HEK293T (cell line): Measurements from ENCODE around the gene FILIP1L.

Experiments used
- ARNT ChIP-seq: fragments of 450-650 bp; IDR thresholded peaks from 2 replicates; pipeline ENCODE4 v1.6.1; 2017; ENCODE audit warnings: mild to moderate bottlenecking
- BHLHE40 ChIP-seq: fragments of 450-650 bp; IDR thresholded peaks from 2 replicates; pipeline ENCODE4 v1.6.1; 2016; ENCODE audit warnings: mild to moderate bottlenecking, moderate library complexity, borderline replicate concordance
- FOXK2 ChIP-seq: fragments of 450-650 bp; IDR thresholded peaks from 2 replicates; pipeline ENCODE4 v1.6.1; 2016; ENCODE audit warnings: mild to moderate bottlenecking
- FOXM1 ChIP-seq: fragments of 450-650 bp; IDR thresholded peaks from 2 replicates; pipeline ENCODE4 v1.6.1; 2017; ENCODE audit warnings: mild to moderate bottlenecking, borderline replicate concordance
- HDGF ChIP-seq: fragments of 450-650 bp; IDR thresholded peaks from 2 replicates; pipeline ENCODE4 v1.6.1; 2017; ENCODE audit warnings: antibody characterized with exemption, borderline replicate concordance
- LEF1 ChIP-seq: fragments of 450-650 bp; IDR thresholded peaks from 2 replicates; pipeline ENCODE4 v1.6.1; 2017; ENCODE audit warnings: mild to moderate bottlenecking, borderline replicate concordance
- SUZ12 ChIP-seq: fragments of 450-650 bp; IDR thresholded peaks from 2 replicates; pipeline ENCODE4 v1.6.1; 2016; ENCODE audit warnings: mild to moderate bottlenecking
- TARDBP ChIP-seq: fragments of 450-650 bp; IDR thresholded peaks from 2 replicates; pipeline ENCODE4 v1.6.1; 2016

DNA sequence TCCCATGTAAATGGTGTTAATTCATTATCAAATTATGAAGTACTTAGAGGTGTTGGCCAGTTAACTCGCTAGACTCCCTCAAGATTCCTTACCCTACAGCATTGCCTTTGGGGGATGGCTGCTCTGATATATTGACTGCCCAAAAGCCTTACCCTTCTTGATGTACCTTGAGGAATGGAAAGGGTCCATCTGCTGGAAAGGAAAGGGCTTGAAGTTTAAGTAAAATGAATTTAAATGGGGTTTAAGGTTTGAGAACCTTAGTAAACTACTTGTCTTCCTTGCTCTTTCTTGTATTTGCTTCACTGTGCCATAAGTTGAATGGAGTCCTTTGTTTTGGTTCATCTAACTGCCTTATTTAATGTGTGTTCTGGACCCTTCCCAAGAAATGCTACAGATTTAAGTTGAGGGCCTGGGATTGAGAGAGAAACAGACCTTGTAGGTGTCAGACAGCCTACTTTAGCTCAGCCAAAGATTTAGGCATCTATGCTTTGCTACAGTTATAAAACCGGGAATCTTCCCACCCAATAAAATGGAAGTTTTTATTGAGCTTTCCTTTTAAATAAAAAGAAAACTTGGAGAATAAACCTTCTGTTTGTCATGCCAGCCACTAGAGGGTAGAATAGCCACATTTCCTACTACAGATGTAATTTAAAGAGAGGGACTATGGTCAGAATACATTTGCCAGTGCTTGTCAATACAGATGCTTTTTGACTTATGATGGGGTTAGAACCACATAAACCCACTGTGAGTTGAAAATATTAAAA lies 271.3 kb downstream of the FILIP1L start:
- TF ChIP-seq HDGF: no peak
- no peak for TF ChIP-seq FOXK2
- TF ChIP-seq BHLHE40: no peak
- no peak for TF ChIP-seq FOXM1
- TF ChIP-seq SUZ12: no peak
- no peak for TF ChIP-seq LEF1
- TF ChIP-seq ARNT: no peak
- TF ChIP-seq TARDBP: no peak
